ENCODE measurements around the gene ADD2. TPM values are rescaled to one million over a fixed set of nuclear protein-coding genes. Genes with fewer than 3 reads are reported as not detected.
"Not testable (repeated sequence)": the region's sequence is repeated elsewhere in the genome, so short reads cannot be mapped to it uniquely, and the experiment has no call there.

ADD2 gene
- polyA plus RNA-seq, 4 donors = 3.7 to 6.3 (median 6.0) TPM

DNA sequence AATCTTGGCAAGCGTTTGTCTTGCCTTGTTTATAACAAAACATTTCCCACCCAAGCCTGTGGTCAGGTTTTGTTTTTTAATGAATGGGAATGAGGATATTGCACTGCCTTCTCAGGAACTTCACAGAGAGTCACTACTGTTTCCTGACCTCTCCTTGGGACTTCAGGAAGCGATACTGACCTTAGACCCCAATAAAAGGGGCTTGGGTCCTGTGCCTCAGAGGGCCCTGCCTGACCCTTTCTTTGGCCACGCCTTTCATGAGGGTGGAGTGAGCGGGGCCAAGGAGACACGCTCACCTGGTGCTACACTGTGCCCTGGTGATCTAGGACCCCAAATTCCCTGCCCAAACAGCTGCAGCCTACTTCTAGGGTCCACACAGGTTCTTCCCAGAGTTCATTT lies 121.6 kb downstream of the ADD2 start:
- DNase-seq (ENCODE audit: low read depth in 4 of 4, low spot score in 3 of 4) = no peak

DNA sequence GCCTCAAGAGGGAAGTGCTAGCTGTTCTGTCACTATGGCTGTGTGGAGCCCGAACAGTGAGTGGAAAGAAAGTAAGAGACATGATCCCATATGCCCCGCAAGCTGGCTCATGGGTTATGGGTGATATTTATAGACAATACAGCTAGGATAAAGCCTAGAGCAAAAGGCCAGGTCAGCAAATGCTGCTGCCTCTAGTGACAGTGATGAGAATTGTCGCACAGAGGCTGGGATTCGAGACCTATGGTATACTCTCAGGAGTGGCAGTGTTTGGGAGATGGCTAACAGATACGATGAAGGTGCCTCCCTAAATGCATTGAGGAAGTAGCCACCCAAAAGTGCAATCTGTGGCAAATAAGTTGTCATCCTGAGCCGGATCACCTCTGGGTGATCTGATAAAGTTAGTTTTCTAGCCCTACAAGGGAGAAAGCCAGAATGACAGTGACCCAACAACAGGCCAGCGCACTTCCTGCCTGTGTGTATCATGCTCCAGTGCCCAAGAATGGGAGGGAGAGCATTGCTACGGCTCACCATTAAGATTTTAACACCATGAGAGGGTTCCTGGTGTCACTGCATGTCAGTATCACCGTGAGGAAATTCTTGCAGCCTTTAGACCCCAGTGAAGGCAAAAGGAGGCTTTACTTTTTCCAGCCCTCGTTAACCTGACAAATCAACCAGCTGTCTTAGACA lies 122.1 kb downstream of the ADD2 start:
- DNase-seq (ENCODE audit: low read depth in 4 of 4, low spot score in 3 of 4) = no peak

DNA sequence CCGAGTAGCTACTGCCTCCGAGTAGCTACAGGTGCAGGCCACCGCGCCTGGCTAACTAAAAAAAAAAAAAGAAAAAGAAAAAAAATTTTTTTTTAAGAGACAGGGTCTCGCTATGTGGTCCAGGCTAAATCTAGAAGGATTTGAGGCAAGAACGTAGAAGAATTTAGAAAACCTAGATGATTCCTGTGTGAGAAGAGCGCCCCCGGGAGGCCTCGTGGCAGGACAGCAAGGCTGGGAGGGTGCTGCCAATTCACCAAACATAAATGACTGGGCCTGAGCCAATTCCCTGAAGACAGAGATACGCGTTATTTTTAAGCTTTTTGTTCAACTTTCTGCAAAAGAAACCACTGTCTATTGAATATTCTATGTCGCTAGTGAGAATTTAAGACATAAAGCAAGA lies 124.3 kb downstream of the ADD2 start:
- no peak for DNase-seq (ENCODE audit: low read depth in 4 of 4, low spot score in 3 of 4)

DNA sequence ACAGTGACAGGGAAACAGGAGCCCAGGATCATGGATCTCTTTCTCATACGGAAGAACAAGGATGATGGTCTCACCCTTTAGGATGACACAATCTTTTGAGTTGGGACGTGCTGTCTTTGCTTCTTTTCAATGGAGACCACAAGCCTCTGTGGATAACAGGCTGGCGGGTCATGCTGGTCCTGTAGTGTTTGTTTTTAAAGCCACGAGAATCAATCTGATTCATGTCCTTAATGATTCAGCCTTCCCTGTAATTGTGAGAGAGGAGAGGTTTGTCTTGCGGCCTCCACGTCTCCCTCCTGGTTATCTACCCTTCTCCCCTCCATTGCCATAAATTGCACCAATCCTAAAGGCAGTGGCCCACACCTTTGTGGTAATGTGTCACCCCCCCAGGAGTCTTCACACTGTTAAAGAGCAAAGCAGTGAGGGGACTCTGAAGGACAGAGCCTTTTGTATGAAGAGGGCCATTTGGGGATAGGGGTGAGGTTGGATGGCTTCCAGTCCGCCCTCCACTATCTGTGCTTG lies 126.7 kb downstream of the ADD2 start:
- no peak for DNase-seq (ENCODE audit: low read depth in 4 of 4, low spot score in 3 of 4)

DNA sequence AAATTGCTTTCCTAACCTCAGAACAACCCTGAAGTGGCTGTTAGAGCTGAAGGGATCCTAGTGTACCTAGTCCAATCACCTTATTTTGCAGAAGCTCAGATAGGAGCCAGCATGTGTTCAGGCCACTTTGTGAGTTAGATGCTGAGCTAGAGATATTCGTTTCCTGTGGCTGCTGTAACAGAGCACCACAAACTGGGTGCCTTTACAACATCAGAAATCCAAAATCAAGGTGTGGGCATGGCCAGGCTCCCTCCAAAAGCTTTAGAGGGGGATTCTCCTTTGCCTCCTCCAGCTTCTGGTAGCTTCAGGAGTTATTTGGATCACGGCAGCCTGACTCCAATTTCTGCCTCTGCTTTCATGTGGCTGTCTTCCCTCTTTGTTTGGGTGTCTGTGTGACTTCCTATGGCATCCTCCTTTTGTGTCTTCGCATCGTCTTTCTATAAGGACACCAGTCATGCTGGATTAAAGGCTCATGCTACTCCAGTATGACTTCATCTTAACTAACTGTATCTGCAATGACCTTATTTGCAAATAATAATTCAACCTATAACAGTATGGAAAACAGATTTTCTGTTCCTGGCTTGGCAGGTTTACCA lies 128.1 kb downstream of the ADD2 start:
- DNase-seq (ENCODE audit: low read depth in 4 of 4, low spot score in 3 of 4) = no peak

DNA sequence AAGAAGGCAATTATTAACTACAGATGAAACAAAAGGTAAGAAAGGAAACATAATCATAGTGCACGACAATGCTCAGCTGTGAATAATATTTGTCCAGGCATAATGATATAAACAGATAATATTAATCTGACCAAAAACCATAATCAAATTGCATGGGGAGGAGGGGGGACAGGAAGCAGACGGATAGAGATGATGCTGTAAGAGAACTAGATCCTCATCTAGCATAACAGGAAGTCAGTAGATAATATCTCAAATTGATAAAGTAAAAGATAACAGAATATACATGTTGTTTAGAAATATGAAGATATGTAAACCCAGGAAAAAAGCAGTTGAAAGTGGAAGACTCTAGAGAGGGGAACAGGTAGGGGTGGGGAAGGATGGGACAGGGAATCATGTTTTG lies 129.4 kb downstream of the ADD2 start:
- DNase-seq (ENCODE audit: low read depth in 4 of 4, low spot score in 3 of 4) = no peak

DNA sequence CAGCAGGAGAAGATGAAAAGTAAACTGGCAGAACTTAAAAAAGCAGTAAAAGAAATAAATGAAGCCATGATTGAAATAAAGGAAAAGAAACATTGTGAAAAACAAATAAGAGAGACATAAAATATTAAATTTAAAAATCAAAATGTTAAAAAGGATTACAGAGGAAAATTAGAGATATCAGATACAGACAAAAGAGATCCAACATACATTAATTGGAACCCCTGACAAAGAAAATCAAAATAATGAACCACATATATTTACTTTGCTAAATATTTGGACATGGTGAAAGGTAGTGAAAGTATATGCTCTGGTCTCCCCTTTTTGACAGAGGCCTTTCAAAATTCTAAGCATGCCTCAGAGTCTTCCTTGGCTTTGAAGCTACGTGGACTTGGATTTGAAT lies 134.5 kb downstream of the ADD2 start:
- no peak for DNase-seq (ENCODE audit: low read depth in 4 of 4, low spot score in 3 of 4)

DNA sequence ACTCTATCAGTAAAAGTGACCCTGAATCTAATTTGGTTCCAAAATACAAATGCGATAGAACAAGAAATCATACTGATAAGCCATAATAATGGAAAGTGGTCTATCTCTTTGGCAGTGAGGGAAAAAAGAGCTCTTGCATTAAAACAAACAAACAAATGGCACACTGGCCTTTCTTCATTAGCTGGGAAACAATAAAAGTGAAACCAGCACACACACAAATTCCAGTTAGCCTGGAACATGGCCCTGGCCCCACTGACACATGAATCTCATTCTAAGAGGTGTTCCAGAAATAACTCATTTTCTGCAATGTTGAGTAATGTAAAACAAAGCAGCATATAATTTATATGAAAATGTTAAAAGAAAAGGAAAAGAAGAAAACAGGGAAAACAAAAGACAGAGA lies 135.0 kb downstream of the ADD2 start:
- DNase-seq (ENCODE audit: low read depth in 4 of 4, low spot score in 3 of 4) = no peak

DNA sequence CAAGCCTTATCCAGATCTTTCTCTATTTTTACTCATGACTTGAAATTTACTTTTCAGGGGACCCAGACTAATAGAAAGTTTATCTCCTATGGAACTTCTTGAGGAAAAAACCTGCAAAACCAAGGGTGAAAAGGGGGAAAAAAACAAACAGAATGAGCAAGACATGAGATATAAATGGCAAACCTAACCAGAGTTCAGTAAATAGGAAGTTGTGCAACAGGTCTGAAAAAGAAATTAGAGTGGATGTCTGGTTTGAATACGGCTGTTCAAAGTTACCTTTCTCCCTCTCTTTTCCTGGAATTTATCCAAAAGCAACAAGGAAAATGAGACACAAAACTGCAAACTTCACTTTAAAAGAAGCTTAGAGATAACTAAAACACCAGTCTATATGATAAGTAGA lies 135.6 kb downstream of the ADD2 start:
- DNase-seq (ENCODE audit: low read depth in 4 of 4, low spot score in 3 of 4) = no peak

DNA sequence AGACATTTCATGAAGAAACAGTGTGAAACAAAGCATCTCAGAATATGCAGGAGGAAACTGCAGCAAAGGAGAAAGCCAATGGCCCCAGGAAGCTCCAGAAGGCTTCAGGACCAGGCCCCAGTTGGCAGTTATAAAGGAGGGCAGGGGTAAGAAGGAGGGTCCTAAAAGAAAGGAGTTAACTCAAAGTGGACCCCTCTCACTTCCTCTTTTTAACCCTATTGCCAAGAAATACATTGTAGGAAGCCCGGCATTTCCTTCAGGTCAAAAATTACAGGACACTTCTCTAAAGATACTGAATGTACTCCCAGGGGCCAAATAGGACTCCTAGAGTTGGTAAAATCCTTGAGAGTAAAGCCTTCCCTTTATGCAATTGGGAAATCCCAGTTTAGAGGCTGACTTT lies 137.2 kb downstream of the ADD2 start:
- no peak for DNase-seq (ENCODE audit: low read depth in 4 of 4, low spot score in 3 of 4)

DNA sequence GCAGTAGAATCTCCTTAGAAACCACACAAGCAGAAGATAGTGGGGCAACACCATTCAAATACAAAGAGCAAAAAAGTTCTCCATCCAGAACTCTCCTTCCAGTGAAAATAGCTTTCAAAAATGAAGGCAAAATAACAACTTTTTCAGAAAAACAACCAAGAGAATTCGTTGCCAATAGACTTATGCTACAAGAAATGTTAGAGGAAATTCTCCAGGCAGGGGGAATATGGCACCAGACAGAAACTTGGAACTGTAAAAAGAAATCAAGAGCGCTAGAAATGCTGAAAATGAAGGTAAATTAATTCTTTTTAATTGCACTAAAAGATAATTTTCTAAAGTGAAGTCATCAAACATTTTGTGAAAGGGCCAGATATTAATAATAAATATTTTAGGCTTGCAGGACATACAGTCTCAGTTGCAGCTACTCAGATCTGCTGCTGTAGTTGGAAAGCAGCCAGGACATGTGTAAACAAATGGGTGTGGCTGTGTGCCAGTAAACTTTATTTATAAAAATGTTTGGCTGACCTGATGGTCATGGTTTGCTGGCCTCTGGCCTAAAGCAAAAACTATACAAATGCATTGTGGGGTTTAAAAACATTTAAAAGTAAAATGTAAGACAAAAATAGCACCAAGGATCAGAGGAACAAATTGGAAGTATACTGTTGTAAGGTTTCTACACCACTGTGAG lies 140.6 kb downstream of the ADD2 start:
- DNase-seq (ENCODE audit: low read depth in 4 of 4, low spot score in 3 of 4) = no peak

DNA sequence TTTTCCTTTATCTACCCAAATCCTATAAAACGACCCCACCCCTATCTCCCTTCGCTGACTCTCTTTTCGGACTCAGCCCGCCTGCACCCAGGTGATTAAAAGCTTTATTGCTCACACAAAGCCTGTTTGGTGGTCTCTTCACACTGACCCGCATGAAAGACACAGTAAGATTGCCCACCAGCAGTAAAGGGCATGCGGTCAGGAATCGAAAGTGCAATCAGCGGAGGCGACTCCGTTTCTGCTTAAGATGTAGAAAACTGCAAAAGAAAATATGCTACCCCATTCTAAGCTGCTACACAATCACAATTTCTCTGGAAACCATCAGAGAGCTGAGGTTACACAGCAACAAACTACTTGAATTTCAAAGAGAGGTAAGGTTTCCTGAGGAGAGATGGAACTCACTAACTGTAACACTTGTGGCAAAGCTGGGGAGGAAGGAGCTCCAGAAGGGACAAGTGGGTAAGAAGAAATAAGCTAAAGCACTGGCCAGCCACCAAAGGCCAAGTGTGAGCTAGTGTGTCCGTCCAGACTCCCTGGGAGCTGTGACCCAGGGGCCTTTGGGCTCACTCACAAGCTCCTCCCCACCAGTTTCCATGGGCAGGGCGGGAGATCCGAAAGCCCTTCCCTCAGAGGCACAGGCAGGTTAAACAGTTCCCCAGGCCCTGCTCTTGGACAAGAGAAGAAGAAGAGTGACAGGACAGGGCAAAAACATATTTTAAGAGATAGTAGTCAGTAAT lies 141.6 kb downstream of the ADD2 start:
- DNase-seq (ENCODE audit: low read depth in 4 of 4, low spot score in 3 of 4) = no peak

DNA sequence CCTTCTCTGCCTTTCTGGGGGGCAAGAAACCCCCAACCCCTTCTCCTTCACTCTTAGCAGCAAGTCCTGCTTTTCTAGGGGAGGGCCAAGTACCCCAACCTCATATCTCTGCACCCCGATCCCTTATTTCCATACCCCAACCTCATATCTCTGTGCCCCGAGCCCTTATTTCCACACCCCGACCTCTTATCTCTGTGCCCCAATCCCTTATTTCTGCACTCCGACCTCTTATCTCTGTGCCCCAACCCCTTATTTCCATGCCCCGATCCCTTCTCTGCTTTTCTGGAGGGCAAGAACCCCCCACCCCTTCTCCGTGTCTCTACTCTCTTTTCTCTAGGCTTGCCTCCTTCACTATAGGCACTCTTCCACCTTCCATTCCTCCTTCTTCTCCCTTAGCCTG lies 146.5 kb downstream of the ADD2 start:
- not testable (repeated sequence) for DNase-seq (ENCODE audit: low read depth in 4 of 4, low spot score in 3 of 4)

DNA sequence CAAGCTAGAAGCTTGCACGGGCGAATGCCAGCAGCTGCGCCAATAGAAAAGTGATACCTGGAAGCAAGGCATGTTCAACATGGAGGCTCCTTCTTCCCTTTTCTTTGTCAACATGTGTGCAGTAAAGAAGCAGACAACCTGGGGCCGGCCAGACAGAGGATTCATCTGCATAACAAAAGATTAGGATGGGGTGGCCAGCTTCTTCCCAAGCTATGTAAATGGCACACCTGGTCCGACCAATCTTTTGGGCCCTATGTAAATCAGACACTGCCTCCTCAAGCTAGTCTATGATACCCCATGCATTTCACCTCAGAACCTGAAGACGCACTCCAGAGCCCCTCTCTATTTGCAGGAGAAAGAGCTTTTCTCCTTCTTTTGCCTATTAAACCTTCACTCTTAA lies 148.0 kb downstream of the ADD2 start:
- DNase-seq (ENCODE audit: low read depth in 4 of 4, low spot score in 3 of 4) = no peak

DNA sequence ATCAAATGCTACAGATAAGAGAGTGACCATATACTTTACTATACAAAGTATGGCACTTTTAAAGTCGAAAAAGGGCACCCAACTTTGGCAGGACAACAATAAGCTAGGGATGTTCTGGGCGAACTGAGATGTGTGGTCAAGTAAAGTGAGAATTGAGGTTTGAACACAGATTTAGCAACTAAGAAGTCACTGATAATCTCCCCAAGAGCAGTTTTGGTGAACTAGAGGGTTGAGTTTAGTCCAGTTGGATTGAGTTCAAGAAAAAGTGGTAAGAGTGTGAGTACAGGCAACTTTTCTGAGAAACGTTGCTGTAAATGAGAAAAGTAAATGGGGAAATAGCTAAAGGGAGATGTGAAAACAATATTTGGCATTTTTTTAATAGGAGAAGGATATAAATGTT lies 148.8 kb downstream of the ADD2 start:
- no peak for DNase-seq (ENCODE audit: low read depth in 4 of 4, low spot score in 3 of 4)

DNA sequence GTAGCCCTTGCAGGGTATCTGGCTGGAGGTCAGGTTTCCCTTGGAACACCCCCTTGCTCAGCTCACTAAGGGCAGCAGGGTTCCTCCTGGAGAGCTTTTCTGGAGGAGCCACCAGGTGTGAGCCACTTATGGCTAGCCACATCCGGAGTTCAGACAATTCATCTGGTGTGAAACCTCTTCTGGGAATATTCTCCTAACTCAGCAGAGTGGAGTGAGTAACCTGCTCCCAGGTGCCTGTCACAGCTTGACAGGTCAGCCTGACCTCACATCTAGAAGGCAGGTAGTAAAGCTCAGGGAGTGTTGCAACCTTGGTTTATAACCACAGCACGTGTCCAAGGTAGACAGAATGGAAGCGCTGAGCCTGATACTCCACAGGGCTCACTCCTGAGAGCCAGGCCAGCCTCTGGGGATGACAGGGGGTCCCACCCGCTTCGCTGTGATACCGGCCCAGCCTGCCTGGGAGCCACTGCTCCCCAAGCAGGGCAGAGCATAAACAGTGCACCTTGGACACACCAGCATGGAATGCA lies 151.8 kb downstream of the ADD2 start:
- DNase-seq (ENCODE audit: low read depth in 4 of 4, low spot score in 3 of 4) = no peak

DNA sequence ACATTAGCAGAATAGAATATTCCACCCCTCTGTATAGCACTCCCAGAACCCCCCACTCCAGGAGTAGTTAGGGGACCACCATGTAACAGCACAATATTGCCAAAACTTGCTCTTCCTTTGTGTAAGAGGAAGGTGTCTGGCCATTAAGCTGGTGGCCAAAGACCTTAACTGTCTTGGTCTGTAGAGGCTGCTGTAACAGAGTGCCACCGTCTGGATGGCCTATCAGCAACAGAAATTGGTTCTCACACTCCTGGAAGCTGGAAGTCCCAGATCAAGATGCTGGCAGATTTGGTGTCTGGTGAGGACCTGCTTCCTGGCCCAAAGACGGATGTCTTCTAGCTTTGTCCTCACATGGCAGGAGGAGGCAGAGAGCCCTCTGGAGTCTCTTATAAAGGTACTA lies 152.8 kb downstream of the ADD2 start:
- DNase-seq (ENCODE audit: low read depth in 4 of 4, low spot score in 3 of 4) = no peak

DNA sequence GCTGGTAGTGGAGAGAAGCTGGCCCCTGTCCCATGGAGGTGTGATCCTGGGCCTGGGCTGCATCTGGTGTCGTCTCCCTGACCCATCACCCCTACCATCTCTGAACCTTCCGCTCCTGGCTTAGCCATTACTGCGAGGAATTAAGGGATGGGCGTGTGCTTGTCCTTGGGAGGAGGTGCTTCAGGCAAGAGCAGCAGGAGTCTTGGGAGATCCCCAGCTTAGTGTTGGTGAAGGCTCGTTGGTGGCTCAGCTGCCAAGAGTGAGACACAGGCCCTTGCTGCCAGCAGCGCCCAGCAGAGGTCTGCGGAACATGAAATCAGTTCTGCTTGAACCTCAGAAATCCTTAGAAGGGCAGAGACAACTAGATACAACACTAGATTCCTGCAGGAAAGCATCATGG lies 154.5 kb downstream of the ADD2 start:
- DNase-seq (ENCODE audit: low read depth in 4 of 4, low spot score in 3 of 4) = no peak

DNA sequence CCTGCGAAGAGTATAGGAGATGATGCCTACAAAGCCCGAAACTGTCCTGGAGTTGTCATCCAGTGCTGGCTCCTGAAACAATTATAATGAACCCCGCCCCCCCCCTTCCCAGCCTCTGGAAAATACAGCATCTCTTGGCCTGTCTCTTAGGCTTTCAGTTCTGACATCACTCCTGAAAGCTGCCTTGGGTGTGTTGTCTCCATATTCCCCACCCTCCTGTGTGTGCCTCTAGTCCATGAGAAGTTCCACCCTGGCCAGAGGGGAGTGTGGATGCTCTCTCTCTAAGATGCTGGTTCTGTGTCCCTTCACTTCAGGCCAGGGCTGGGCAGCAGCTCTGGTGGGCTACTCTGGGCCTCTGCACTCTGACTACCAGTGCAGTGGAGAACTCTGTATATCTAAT lies 155.4 kb downstream of the ADD2 start:
- no peak for DNase-seq (ENCODE audit: low read depth in 4 of 4, low spot score in 3 of 4)

DNA sequence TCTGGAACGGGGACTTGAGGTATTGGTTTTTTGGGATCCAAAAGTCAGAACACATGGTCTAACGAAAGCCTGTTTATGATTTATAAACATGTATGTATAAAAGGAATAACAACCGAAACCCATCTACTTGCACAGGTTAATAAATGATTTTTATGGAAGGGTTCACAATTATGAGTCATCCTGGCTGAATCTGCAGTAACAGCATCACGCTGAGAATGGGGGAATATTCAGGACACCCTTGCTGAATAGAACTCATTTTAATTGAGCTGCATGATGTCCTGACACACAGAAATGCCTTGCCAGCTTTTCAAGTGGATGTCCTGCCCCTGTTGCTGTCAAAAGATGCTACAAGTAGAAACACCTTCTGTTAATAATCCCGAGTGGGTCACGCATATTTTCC lies 159.6 kb downstream of the ADD2 start:
- DNase-seq (ENCODE audit: low read depth in 4 of 4, low spot score in 3 of 4) = no peak

DNA sequence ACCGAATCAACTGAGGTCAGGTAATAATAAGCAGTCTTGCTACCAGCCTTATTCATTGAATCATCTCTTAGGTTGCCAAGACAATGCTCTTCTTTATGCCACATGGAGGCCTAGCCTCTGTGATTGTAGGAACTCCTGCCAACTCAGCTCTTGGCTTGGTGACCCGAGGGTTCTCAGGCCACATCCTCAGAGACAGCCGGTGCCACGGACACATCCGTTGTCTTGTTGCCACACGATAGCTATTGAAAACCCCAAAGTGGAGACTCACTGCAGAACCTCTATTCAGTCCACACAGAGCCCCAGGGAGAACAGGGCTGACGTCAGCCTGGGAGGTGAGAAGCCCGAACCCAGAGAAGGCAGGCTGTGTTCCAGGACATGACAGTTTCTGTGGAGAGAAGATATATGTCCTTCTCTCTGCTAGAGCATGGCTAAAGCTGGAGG lies 160.9 kb downstream of the ADD2 start:
- no peak for DNase-seq (ENCODE audit: low read depth in 4 of 4, low spot score in 3 of 4)

Data from left renal pelvis (tissue), 4 donors.